K562 (cell line): ENCODE results near the gene PKLR.

Source experiments
- CBFB ChIP-seq: sonication (generic); formaldehyde crosslinking; IDR thresholded peaks from 2 replicates; pipeline ENCODE4 v1.4.0; 2020; ENCODE audit warnings: mild to moderate bottlenecking, missing genetic modification reagents
- CHCHD3 ChIP-seq: fragments of 250-450 bp; sonication (Bioruptor Pico); IDR thresholded peaks from 2 replicates; pipeline ENCODE4 v2.1.2; 2022; ENCODE audit warnings: mild to moderate bottlenecking
- CTCF ChIP-seq, 3 experiments: IDR thresholded peaks in 2 of 3; conservative IDR thresholded peaks in 1 of 3; 2 replicates each; pipeline ENCODE4 v1.5.1; 2011 to 2012; ENCODE audit warnings: low read length in 3 of 3, mild to moderate bottlenecking in 3 of 3, control low read depth in 2 of 3, improper control_type of control experiment in 1 of 3, inconsistent platforms in 1 of 3, low read depth in 1 of 3, mixed read lengths in 1 of 3, moderate library complexity in 1 of 3; ENCODE audit not compliant: insufficient read depth in 2 of 3
- EGR1 ChIP-seq: fragments of 450-650 bp; conservative IDR thresholded peaks from 2 replicates; pipeline ENCODE4 v1.6.1; 2017; ENCODE audit warnings: mild to moderate bottlenecking
- HNRNPL ChIP-seq: fragments of 200-400 bp; formaldehyde crosslinking; IDR thresholded peaks from 2 replicates; pipeline ENCODE4 v1.6.1; 2017; ENCODE audit warnings: low read depth, mild to moderate bottlenecking, low read length
- L3MBTL2 ChIP-seq: fragments of 450-650 bp; IDR thresholded peaks from 2 replicates; pipeline ENCODE4 v1.6.1; 2016; ENCODE audit warnings: mild to moderate bottlenecking, moderate library complexity
- MAFK ChIP-seq: IDR thresholded peaks from 2 replicates; pipeline ENCODE4 v1.6.1; 2011; ENCODE audit warnings: low read length, improper control_type of control experiment
- NFATC3 ChIP-seq: fragments of 450-650 bp; IDR thresholded peaks from 2 replicates; pipeline ENCODE4 v1.6.1; 2017; ENCODE audit warnings: mild to moderate bottlenecking
- NFYB ChIP-seq: IDR thresholded peaks from 2 replicates; pipeline ENCODE4 v1.6.1; 2011; ENCODE audit warnings: mild to moderate bottlenecking, moderate library complexity; ENCODE audit not compliant: insufficient read length; ENCODE audit errors: extremely low read depth
- POLR2A ChIP-seq: fragments of 450-650 bp; conservative IDR thresholded peaks from 2 replicates; pipeline ENCODE4 v1.6.1; 2016
- RBM34 ChIP-seq: fragments of 200-400 bp; formaldehyde crosslinking; IDR thresholded peaks from 2 replicates; pipeline ENCODE4 v1.6.1; 2018; ENCODE audit warnings: low read length, borderline replicate concordance; ENCODE audit not compliant: insufficient read depth
- ZNF282 ChIP-seq: sonication (generic); formaldehyde crosslinking; IDR thresholded peaks from 2 replicates; pipeline ENCODE4 v1.8.1; 2023; ENCODE audit warnings: missing genetic modification reagents

GRCh38 chr1:155318082-155318481 lies 16.8 kb upstream of the PKLR start:
- TF ChIP-seq ZNF282 (CRISPR knock-in tag) (no peak), L3MBTL2 (no peak), CTCF (IDR thresholded peaks at IDR 0.05 in 2 of 3, conservative IDR thresholded peaks at IDR 0.05 in 1 of 3; ENCODE audit: insufficient read depth in 2 of 3, low read depth in 1 of 3, low read length in 3 of 3) (no peak), NFYB (no peak), CBFB (CRISPR knock-in tag) (no peak), RBM34 (no peak), MAFK (no peak), EGR1 (no peak), NFATC3 (no peak), HNRNPL (no peak), CHCHD3 (no peak), POLR2A (0 out of 2 replicates have a peak, but pooled peaks have one; percentile 44)
